HG03457 (cell line): ENCODE data around the gene PDP2.

Experiments used
- ATAC-seq: cut with Tn5 transposase; IDR thresholded peaks from one replicate; pipeline ENCODE4 v1.9.1; 2021; ENCODE audit warnings: moderate number of reproducible peaks; ENCODE audit not compliant: unreplicated experiment

The PDP2 gene

GRCh38 chr16:66901626-66902025, 21.3 kb downstream of the PDP2 start:
- no peak for ATAC-seq

DNA sequence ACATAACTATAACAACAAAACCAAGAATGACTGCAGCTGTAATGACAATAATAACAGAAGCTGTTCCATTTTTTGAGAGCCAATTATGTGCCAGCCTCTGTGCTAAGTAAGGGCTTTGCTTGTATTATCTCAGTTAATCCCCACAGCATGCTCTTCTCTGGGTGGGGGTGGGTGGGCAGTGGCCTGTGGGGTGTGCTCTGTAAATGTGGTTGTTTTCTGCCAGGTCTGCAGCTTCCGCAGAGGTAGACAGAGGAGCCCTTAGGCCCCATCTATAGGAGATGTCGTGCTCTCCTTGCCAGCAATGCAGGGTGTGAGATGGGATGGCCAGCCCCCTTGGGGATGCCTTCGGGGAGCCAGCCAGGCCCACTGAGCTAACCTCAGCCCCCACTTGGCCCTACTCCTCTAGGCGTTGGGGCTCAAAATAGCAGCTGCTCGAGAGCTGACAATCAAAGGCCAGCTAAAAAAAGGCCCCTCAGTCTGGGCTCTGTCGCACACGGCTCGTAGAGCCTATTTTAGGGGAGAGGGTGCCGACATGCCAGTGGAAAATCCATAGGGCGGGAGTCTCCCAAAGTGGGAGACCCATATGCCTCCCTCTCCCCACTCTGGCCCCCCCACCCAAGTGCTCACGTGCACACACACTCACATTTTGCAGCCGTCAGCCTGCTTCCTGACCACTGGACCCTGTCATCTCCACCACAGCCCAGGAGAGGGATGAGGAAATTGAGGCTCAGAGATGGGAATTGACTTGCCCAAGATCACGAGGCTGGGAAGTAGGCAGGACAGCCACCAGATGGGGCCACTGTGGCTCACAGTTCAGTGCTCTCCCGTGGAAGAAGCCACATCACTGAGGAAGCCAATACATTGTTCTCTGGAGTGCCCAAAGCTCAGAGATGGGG, 22.6 kb downstream of the PDP2 start:
- no peak for ATAC-seq

DNA sequence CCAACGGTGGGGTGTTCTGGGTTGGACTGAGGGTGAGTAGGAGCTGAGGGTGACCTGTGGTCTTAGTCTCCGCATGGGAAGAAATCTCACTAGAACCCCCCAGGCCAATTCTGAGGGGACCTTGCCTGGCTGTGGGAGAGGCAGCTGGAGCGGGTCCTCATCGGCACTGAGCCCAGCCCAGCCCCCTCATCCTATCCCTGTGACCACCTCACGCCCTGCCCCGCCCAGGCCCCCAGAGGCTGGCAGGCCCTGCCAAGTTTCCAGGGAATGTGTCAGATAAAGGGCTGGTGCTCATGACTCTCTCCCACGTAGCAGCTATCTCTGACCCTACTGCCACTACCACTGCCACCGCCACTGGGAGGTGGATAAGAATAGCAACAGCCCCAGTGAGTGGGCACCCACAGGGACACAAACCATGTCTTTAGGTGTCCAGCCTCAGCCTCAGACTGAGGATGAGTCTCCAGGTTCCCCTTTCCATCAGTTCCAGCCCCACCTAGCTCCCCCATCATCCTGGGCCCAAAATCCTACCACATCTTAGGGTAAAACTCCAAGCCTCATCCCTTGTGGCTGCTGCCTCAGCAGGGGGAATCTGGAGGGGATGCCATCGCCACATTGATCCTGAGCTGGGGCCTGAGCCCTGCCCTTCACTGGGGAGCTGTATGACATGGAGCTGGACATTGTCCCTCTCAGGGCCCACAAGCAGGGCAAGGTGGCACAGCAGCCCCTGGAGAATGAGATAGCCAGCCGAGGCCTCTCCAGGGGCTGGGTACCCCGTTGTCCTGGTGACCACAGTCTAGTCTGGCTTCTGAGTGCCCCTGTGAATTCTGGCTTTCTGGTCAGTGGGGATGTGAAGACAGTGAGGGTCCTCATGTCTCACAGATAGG, 23.5 kb downstream of the PDP2 start:
- ATAC-seq, result no peak

DNA sequence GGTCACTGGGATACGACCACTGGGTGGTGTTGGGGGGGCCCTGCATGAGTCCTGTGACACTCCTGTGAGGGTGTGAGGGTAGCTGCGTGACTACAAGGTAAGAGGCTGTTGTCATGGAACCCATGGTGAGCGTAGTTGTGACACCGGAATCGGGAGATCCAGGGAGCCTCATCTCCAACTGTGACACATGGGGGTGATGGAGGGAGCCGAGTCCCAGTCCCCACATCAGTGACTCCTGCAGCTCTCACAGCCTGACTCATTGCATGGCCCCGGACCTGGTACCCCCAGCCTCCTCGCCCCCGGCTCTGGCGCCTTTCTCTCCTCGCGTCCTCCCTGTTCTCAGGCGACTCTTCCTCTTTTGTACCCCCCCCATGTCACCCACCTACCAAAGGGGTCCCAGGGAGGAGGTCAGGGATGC, 24.1 kb downstream of the PDP2 start:
- no peak for ATAC-seq

DNA sequence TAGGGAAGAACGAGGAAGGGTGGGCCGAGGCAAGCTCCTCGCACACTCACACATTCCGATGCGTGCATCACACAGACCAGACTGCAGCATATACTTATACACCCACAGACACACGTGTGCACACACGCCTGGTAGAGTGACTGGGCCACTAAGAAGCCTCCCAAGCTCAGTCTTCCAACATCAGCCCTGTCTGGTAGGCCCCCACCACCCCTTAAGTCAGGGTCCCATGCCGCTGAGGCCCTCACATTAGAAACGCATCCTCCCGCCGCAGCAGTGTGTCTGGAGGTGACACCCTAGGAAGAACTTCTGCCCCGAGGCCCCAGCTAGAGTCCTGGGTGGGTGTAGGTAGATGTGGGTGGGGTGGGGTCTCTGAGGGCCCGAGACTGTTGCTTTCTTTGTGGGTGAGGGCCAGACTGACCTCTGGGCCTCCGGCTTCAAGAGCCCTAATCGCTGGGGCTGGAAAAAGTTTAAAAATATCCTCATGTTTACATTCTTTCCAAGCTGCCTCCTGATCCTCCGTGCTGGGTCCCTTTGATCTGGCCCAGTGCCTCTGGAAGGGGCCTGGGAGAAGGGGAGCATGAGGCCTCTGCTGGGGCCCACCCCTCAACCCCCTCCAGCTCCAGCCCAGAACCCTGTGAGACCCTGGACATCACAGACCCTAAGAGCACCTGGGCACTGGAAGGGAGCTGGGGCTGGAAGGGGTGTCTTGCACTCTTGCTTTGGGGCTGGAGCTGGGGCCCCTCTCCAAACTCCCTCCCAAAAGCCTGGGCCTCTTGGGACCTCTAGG, 24.7 kb downstream of the PDP2 start:
- ATAC-seq, result no peak

GRCh38 chr16:66905633-66906539, 25.6 kb downstream of the PDP2 start:
- no peak for ATAC-seq

GRCh38 chr16:66906916-66907836, 26.9 kb downstream of the PDP2 start:
- no peak for ATAC-seq

- ATAC-seq, result no peak
Measured at GRCh38 chr16:66908116-66908515, 27.8 kb downstream of the PDP2 start.

GRCh38 chr16:66908762-66909559, 28.6 kb downstream of the PDP2 start:
- no peak for ATAC-seq

DNA sequence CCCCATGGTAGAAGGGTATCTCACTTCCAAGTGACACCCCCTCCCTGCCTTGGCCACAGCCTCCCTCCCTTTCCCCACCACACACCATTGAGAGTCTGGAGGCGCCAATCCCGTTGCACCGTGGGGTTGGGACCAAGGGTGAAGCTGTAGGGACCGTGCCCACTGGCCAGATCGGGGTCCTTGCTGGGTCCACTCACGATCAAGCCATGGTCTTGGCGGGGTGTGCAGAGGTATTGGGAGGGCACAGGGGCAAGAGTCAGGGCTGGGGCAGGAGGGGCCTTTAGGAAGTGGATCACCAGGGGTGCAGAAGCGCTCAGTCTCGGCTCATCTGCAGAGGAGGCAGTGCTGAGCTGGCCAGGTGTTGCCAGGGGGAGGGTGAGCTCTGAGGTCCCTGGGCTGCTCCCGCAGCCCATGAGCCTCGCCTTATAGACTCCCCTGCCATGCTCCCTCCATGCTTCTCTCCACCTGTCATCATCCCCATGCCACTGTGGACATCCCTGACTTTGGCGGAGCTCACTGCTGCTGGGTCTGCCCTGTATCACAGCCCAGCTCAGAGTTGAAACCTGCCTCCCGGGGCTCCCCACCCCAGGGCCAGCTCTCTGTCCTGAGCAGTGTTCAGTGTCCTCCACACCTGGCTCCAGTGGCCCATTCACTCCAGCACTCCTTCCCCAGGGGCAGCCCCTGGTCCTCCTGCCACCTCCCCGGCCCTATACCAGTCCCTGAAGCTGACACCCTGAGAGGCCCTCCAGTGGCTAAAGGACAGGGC, 30.0 kb downstream of the PDP2 start:
- no peak for ATAC-seq

DNA sequence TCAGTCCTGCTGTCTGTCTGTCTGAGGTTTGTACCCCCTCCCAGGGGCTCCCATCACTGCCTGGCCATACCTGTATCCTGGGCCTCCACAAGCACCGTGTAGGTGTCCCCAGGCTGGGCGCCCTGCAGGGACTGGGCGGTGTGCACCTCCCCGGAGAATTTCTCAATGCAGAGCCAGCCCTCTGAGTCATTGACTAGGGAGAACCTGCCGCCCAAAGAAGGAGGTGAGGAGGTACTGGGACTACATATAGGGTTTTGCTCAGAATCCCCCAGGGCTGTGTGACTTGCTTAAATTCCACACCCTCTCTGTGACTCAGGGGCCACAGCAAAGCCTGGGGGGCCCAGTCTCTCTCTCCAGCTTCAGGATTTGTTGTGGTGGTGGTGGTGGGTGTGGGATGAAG, 30.8 kb downstream of the PDP2 start:
- ATAC-seq, result no peak

- no peak for ATAC-seq
Measured at GRCh38 chr16:66911801-66912200, 31.5 kb downstream of the PDP2 start.

- ATAC-seq, result no peak
Measured at GRCh38 chr16:66913081-66913480, 32.8 kb downstream of the PDP2 start.

- no peak for ATAC-seq
Measured at GRCh38 chr16:66913711-66914110, 33.4 kb downstream of the PDP2 start.

GRCh38 chr16:66914541-66914940, 34.2 kb downstream of the PDP2 start:
- ATAC-seq, result no peak

GRCh38 chr16:66915041-66915440, 34.7 kb downstream of the PDP2 start:
- no peak for ATAC-seq

GRCh38 chr16:66916518-66916917, 36.2 kb downstream of the PDP2 start:
- ATAC-seq, result no peak
